ENCODE data around the gene TRPC5OS.

Gene TRPC5OS

DNA sequence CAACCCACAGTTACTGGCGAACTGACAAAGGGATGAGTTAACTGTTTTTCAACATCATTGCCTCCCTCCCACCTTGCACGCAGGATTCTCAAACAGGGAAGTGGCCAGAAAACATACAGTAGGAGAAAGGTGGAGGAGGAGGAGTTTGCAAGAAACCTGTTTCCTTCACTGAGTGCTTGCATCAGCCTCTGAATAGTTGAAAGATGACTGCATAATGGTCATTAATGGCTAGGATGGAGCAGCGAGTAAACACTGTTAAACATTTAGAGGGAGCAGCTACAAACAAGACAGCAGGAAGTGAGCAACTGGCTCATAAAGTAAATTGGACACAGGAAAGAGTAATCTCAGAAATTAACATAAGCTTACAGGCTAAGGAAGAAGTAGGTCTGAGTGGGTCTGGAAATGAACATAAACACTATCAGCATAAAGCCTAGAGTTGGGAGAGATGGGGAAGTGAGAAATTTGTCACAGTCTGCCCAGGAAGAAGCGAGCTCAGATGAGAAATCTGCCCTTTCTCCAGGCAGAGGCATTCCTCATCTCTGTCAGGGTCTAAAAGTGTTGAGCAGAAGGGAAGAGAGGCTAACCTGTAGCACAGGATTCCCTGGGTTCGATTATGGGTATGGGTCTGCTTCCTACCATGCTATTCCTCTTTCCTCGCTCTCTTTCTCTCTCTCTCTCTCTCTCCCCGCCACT lies 38.6 kb downstream of the TRPC5OS start:
- no peak overlapping the region for H3K4me3 ChIP-seq (ENCODE audit: low read length)
- H3K27me3 ChIP-seq (ENCODE audit: control insufficient read depth, insufficient read depth, low read length), result no peaks in the 10 kb centered on the region
- no peaks in the 10 kb centered on the region for H3K36me3 ChIP-seq (ENCODE audit: control insufficient read depth, low read depth, low read length)
- H3K9ac ChIP-seq (ENCODE audit: low read length), result no peak overlapping the region
- H3K9me3 ChIP-seq (ENCODE audit: control insufficient read depth, low read depth, low read length), result no peaks in the 10 kb centered on the region
- peaks cover 6% of the 10 kb centered on the region for H3K4me1 ChIP-seq (ENCODE audit: control insufficient read depth, low read depth, low read length)
- no peak overlapping the region for H3K27ac ChIP-seq (ENCODE audit: low read length)

DNA sequence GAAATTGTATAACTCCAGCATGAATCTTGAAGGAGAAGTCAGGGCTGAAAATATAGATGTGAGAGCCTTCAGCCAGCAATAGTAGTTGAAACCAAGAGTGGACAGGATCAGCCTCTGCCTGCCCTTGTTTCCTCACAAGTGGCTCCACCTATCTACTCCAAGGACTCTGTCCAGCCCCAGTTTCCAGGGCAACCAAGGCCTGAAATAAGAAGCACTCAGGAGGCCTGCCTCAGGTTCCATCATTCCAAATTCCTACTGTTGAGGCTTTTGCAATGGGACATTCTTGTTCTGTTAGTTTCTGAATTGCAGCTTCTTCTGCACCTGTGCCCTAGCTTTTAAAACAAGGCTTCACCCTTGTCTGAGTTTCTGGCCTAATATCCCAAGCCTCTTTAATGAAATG lies 41.6 kb downstream of the TRPC5OS start:
- Histone ChIP-seq H3K27me3 (ENCODE audit: control insufficient read depth, insufficient read depth, low read length) (no peaks in the 10 kb centered on the region), H3K27ac (ENCODE audit: low read length) (no peak overlapping the region), H3K9me3 (ENCODE audit: control insufficient read depth, low read depth, low read length) (no peaks in the 10 kb centered on the region), H3K4me1 (ENCODE audit: control insufficient read depth, low read depth, low read length) (peaks cover 6% of the 10 kb centered on the region), H3K4me3 (ENCODE audit: low read length) (no peak overlapping the region), H3K9ac (ENCODE audit: low read length) (no peak overlapping the region), H3K36me3 (ENCODE audit: control insufficient read depth, low read depth, low read length) (no peaks in the 10 kb centered on the region)

DNA sequence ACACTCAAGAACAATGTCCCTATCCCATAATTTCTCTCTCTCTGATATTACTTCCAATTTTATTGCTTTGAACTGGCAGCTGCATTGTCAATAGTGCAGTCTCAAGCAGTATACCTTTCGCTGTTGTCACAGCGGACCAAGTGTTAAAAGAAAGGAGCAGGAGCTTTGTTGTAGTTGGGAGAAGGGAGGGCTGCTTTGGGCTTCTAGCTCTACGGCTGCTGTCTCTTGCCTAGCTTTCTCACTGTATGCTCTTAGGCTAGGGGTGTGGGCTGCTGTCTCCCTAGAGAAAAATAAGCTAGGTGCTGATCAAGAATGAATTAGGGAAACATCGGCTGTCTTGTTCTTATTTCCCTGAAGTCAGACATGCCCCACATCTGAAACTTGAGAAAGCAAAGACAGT lies 52.5 kb downstream of the TRPC5OS start:
- Histone ChIP-seq H3K9me3 (ENCODE audit: control insufficient read depth, low read depth, low read length) (no peaks in the 10 kb centered on the region), H3K9ac (ENCODE audit: low read length) (no peak overlapping the region), H3K4me1 (ENCODE audit: control insufficient read depth, low read depth, low read length) (peaks cover 5% of the 10 kb centered on the region), H3K4me3 (ENCODE audit: low read length) (no peak overlapping the region), H3K27me3 (ENCODE audit: control insufficient read depth, insufficient read depth, low read length) (no peaks in the 10 kb centered on the region), H3K36me3 (ENCODE audit: control insufficient read depth, low read depth, low read length) (no peaks in the 10 kb centered on the region), H3K27ac (ENCODE audit: low read length) (no peak overlapping the region)

Measured in iPS-18a (cell line).